BLaER1 treated with 17β-estradiol and CSF1 and Interleukin-3, amounts not matched to agents 10 nM and 100 nM (cell line): ENCODE measurements around the gene RAB9A.
"Not testable (repeated sequence)": the region's sequence is repeated elsewhere in the genome, so short reads cannot be mapped to it uniquely, and the experiment has no call there.

Source experiments
- H3K27ac ChIP-seq, 11 experiments: shearing (Covaris generic); formaldehyde crosslinking; 2 replicates each; pipeline ENCODE4 v1.8.1; 2022
- H3K27me3 ChIP-seq, 11 experiments: shearing (Covaris generic); formaldehyde crosslinking; 2 replicates each; pipeline ENCODE4 v1.8.1; 2022
- H3K36me3 ChIP-seq, 11 experiments: shearing (Covaris generic); formaldehyde crosslinking; 2 replicates each; pipeline ENCODE4 v1.8.1; 2022
- H3K4me1 ChIP-seq, 10 experiments: shearing (Covaris generic); formaldehyde crosslinking; 2 replicates each; pipeline ENCODE4 v1.8.1; 2022
- H3K4me2 ChIP-seq, 11 experiments: shearing (Covaris generic); formaldehyde crosslinking; 2 replicates each; pipeline ENCODE4 v1.8.1; 2022
- H3K4me3 ChIP-seq, 10 experiments: shearing (Covaris generic); formaldehyde crosslinking; 2 replicates each; pipeline ENCODE4 v1.8.1; 2022
- H3K9ac ChIP-seq, 11 experiments: shearing (Covaris generic); formaldehyde crosslinking; 2 replicates each; pipeline ENCODE4 v1.8.1; 2022
- H3K9me3 ChIP-seq, 11 experiments: shearing (Covaris generic); formaldehyde crosslinking; replicated peaks in 1 of 11; 2 replicates each; pipeline ENCODE4 v1.8.1; 2022
- H4K20me1 ChIP-seq, 11 experiments: shearing (Covaris generic); formaldehyde crosslinking; 2 replicates each; pipeline ENCODE4 v1.8.1; 2022
- Cebpa-rat ChIP-seq, 11 experiments: shearing (Covaris generic); IDR thresholded peaks; 2 replicates each; pipeline ENCODE4 v1.8.1; 2022

RAB9A gene

GRCh38 chrX:13703589-13703988 is 14.7 kb downstream of the RAB9A start:
- H3K4me1 ChIP-seq: peaks cover 8 to 53% (median 17%) of the 10 kb centered on the region in 10 experiments; a peak in 13 of 20 replicates
- H3K9me3 ChIP-seq: no peaks in the 10 kb centered on the region
- peaks cover 30 to 100% (median 74%) of the 10 kb centered on the region in 11 experiments for H4K20me1 ChIP-seq
- no peak overlapping the region for H3K4me3 ChIP-seq
- H3K4me2 ChIP-seq: 0 out of 22 replicates have a peak overlapping the region, but pooled peaks of 2 of the 11 experiments have one; percentile 1 to 10
- no peak overlapping the region for H3K27ac ChIP-seq
- no peak for TF ChIP-seq Cebpa-rat (IDR thresholded peaks at IDR 0.05)
- H3K27me3 ChIP-seq: peaks cover 22 to 92% (median 74%) of the 10 kb centered on the region in 11 experiments; a peak in 21 of 22 replicates
- peaks cover 4 to 31% (median 14%) of the 10 kb centered on the region in 11 experiments; a peak in 13 of 22 replicates for H3K36me3 ChIP-seq
- H3K9ac ChIP-seq: no peak overlapping the region

GRCh38 chrX:13711141-13711540 is 22.2 kb downstream of the RAB9A start:
- H3K27me3 ChIP-seq: peaks cover 9 to 42% (median 28%) of the 10 kb centered on the region in 11 experiments; a peak in 19 of 22 replicates
- H3K4me2 ChIP-seq: no peak overlapping the region
- H3K4me1 ChIP-seq: no peaks in the 10 kb centered on the region
- no peak overlapping the region for H3K27ac ChIP-seq
- peaks cover 61 to 100% (median 70%) of the 10 kb centered on the region in 11 experiments; a peak in 21 of 22 replicates for H3K36me3 ChIP-seq
- H3K4me3 ChIP-seq: no peak overlapping the region
- H3K9ac ChIP-seq: no peak overlapping the region
- no peak for TF ChIP-seq Cebpa-rat (IDR thresholded peaks at IDR 0.05)
- peaks cover 0 to 7% (median 0%) of the 10 kb centered on the region in 11 experiments; a peak in 2 of 22 replicates for H3K9me3 ChIP-seq
- peaks cover 7 to 71% (median 35%) of the 10 kb centered on the region in 11 experiments; a peak in 17 of 22 replicates for H4K20me1 ChIP-seq

- Histone ChIP-seq H3K4me2 (no peak overlapping the region), H3K27me3 (peaks cover 0 to 13% (median 3%) of the 10 kb centered on the region in 11 experiments; a peak in 10 of 22 replicates), H3K4me1 (no peaks in the 10 kb centered on the region), H3K4me3 (no peak overlapping the region), H3K9ac (no peak overlapping the region), H3K9me3 (peaks cover 0 to 11% (median 0%) of the 10 kb centered on the region in 11 experiments; a peak in 4 of 22 replicates), H3K27ac (no peak overlapping the region), H4K20me1 (peaks cover 7 to 45% (median 22%) of the 10 kb centered on the region in 11 experiments; a peak in 16 of 22 replicates), H3K36me3 (peaks cover 79 to 100% (median 88%) of the 10 kb centered on the region in 11 experiments)
- no peak for TF ChIP-seq Cebpa-rat (IDR thresholded peaks at IDR 0.05)
Observed at GRCh38 chrX:13716455-13716854, 27.5 kb downstream of the RAB9A start.

- Histone ChIP-seq H3K36me3 (peaks cover 74 to 99% (median 84%) of the 10 kb centered on the region in 11 experiments), H3K4me2 (no peak overlapping the region), H3K9ac (no peak overlapping the region), H3K4me3 (no peak overlapping the region), H3K4me1 (peaks cover 0 to 2% (median 0%) of the 10 kb centered on the region in 10 experiments; a peak in 2 of 20 replicates), H3K27ac (no peak overlapping the region), H3K27me3 (peaks cover 0 to 12% (median under 1%) of the 10 kb centered on the region in 11 experiments; a peak in 8 of 22 replicates), H4K20me1 (peaks cover 7 to 42% (median 22%) of the 10 kb centered on the region in 11 experiments; a peak in 17 of 22 replicates), H3K9me3 (peaks cover 0 to 11% (median 0%) of the 10 kb centered on the region in 11 experiments; a peak in 4 of 22 replicates)
- no peak for TF ChIP-seq Cebpa-rat (IDR thresholded peaks at IDR 0.05)
Observed at GRCh38 chrX:13716905-13717304, 28.0 kb downstream of the RAB9A start.

GRCh38 chrX:13717700-13718472 is 29.0 kb downstream of the RAB9A start:
- TF ChIP-seq Cebpa-rat (IDR thresholded peaks at IDR 0.05): no peak
- Histone ChIP-seq H3K9ac (no peak overlapping the region), H3K9me3 (peaks cover 0 to 12% (median 0%) of the 10 kb centered on the region in 11 experiments; a peak in 4 of 22 replicates), H3K4me2 (no peak overlapping the region), H4K20me1 (peaks cover 7 to 45% (median 28%) of the 10 kb centered on the region in 11 experiments; a peak in 20 of 22 replicates), H3K27me3 (peaks cover 0 to 12% (median 3%) of the 10 kb centered on the region in 11 experiments; a peak in 5 of 22 replicates), H3K27ac (no peak overlapping the region), H3K36me3 (peaks cover 64 to 89% (median 74%) of the 10 kb centered on the region in 11 experiments), H3K4me1 (peaks cover 4 to 10% (median 7%) of the 10 kb centered on the region in 10 experiments; a peak in 12 of 20 replicates), H3K4me3 (no peak overlapping the region)

GRCh38 chrX:13719192-13719856 is 30.4 kb downstream of the RAB9A start:
- peaks cover 3 to 56% (median 33%) of the 10 kb centered on the region in 11 experiments; a peak in 19 of 22 replicates for H4K20me1 ChIP-seq
- H3K9me3 ChIP-seq: peaks cover 0 to 26% (median 10%) of the 10 kb centered on the region in 11 experiments; a peak in 14 of 22 replicates
- TF ChIP-seq Cebpa-rat (IDR thresholded peaks at IDR 0.05): no peak
- H3K9ac ChIP-seq: no peak overlapping the region
- no peak overlapping the region for H3K4me3 ChIP-seq
- no peak overlapping the region for H3K4me2 ChIP-seq
- H3K36me3 ChIP-seq: peaks cover 62 to 88% (median 76%) of the 10 kb centered on the region in 11 experiments
- peaks cover 0 to 17% (median 3%) of the 10 kb centered on the region in 11 experiments; a peak in 8 of 22 replicates for H3K27me3 ChIP-seq
- no peak overlapping the region for H3K27ac ChIP-seq
- peaks cover 4 to 15% (median 9%) of the 10 kb centered on the region in 10 experiments; a peak in 12 of 20 replicates for H3K4me1 ChIP-seq

- Histone ChIP-seq H3K36me3 (peaks cover 43 to 84% (median 66%) of the 10 kb centered on the region in 11 experiments), H3K9me3 (peaks cover 10 to 36% (median 24%) of the 10 kb centered on the region in 11 experiments; a peak in 18 of 22 replicates), H3K4me3 (no peak overlapping the region), H3K9ac (no peak overlapping the region), H3K4me1 (peaks cover 4 to 22% (median 9%) of the 10 kb centered on the region in 10 experiments; a peak in 12 of 20 replicates), H3K27me3 (peaks cover 0 to 17% (median 3%) of the 10 kb centered on the region in 11 experiments; a peak in 8 of 22 replicates), H3K27ac (no peak overlapping the region), H4K20me1 (peaks cover 3 to 64% (median 43%) of the 10 kb centered on the region in 11 experiments; a peak in 19 of 22 replicates), H3K4me2 (no peak overlapping the region)
- TF ChIP-seq Cebpa-rat (IDR thresholded peaks at IDR 0.05): no peak
Observed at GRCh38 chrX:13721371-13721770, 32.4 kb downstream of the RAB9A start.

- H3K4me2 ChIP-seq: peak overlapping the region in 10 of 11 experiments; percentile 3 to 52 (median 15); a peak in 12 of 22 replicates
- no peak overlapping the region for H3K9ac ChIP-seq
- no peak for TF ChIP-seq Cebpa-rat (IDR thresholded peaks at IDR 0.05)
- no peak overlapping the region for H3K4me3 ChIP-seq
- peaks cover 4 to 22% (median 9%) of the 10 kb centered on the region in 10 experiments; a peak in 12 of 20 replicates for H3K4me1 ChIP-seq
- peaks cover 0 to 17% (median 3%) of the 10 kb centered on the region in 11 experiments; a peak in 8 of 22 replicates for H3K27me3 ChIP-seq
- no peak overlapping the region for H3K27ac ChIP-seq
- peaks cover 3 to 63% (median 41%) of the 10 kb centered on the region in 11 experiments; a peak in 19 of 22 replicates for H4K20me1 ChIP-seq
- H3K9me3 ChIP-seq: peaks cover 10 to 42% (median 28%) of the 10 kb centered on the region in 11 experiments; a peak in 20 of 22 replicates
- peaks cover 41 to 78% (median 63%) of the 10 kb centered on the region in 11 experiments for H3K36me3 ChIP-seq
Observed at GRCh38 chrX:13721819-13722519, 33.0 kb downstream of the RAB9A start.

- Histone ChIP-seq H4K20me1 (peaks cover 0 to 40% (median 32%) of the 10 kb centered on the region in 11 experiments; a peak in 18 of 22 replicates), H3K4me1 (peaks cover 4 to 22% (median 9%) of the 10 kb centered on the region in 10 experiments; a peak in 12 of 20 replicates), H3K9me3 (peaks cover 17 to 64% (median 52%) of the 10 kb centered on the region in 11 experiments), H3K27me3 (peaks cover 0 to 17% (median 0%) of the 10 kb centered on the region in 11 experiments; a peak in 5 of 22 replicates), H3K36me3 (peaks cover 12 to 56% (median 41%) of the 10 kb centered on the region in 11 experiments), H3K4me2 (peak overlapping the region in 1 of 11 experiments; percentile 35; a peak in 1 of 22 replicates)
- not testable (repeated sequence) for H3K4me3 ChIP-seq, H3K27ac ChIP-seq, H3K9ac ChIP-seq
Observed at GRCh38 chrX:13724878-13725277, 36.0 kb downstream of the RAB9A start.

- peaks cover 0 to 42% (median 27%) of the 10 kb centered on the region in 11 experiments; a peak in 18 of 22 replicates for H3K36me3 ChIP-seq
- not testable (repeated sequence) for H3K4me2 ChIP-seq, H3K27me3 ChIP-seq, H3K27ac ChIP-seq, H3K4me3 ChIP-seq, H3K9ac ChIP-seq
- peaks cover 8 to 28% (median 14%) of the 10 kb centered on the region in 10 experiments; a peak in 18 of 20 replicates for H3K4me1 ChIP-seq
- H4K20me1 ChIP-seq: peaks cover 0 to 28% (median 19%) of the 10 kb centered on the region in 11 experiments; a peak in 15 of 22 replicates
- H3K9me3 ChIP-seq: peaks cover 23 to 71% (median 59%) of the 10 kb centered on the region in 11 experiments
Observed at GRCh38 chrX:13726583-13726982, 37.7 kb downstream of the RAB9A start.

GRCh38 chrX:13730523-13730922 is 41.6 kb downstream of the RAB9A start:
- not testable (repeated sequence) for H4K20me1 ChIP-seq, H3K9ac ChIP-seq, H3K4me3 ChIP-seq, H3K4me2 ChIP-seq, H3K27ac ChIP-seq
- Histone ChIP-seq H3K27me3 (peaks cover 0 to 28% (median 11%) of the 10 kb centered on the region in 11 experiments; a peak in 13 of 22 replicates), H3K4me1 (peaks cover 28 to 42% (median 33%) of the 10 kb centered on the region in 10 experiments), H3K36me3 (peaks cover 0 to 14% (median 4%) of the 10 kb centered on the region in 11 experiments; a peak in 5 of 22 replicates), H3K9me3 (peaks cover 13 to 49% (median 37%) of the 10 kb centered on the region in 11 experiments)
